Suprapubic skin (tissue), 4 donors: ENCODE measurements around the gene CTNNA3. TPM values are rescaled to one million over a fixed set of nuclear protein-coding genes. Genes with fewer than 3 reads are reported as not detected.

Experiments
- DNase-seq, 2 donors: peaks; one replicate each; pipeline ENCODE4 v3.0.0-alpha.2; 2019; ENCODE audit warnings: low spot score in 2 of 2
- H3K27ac ChIP-seq: fragments of 200-600 bp; sonication (generic); one replicate; pipeline ENCODE4 v1.5.1; 2019
- H3K27me3 ChIP-seq: fragments of 200-600 bp; sonication (generic); one replicate; pipeline ENCODE4 v1.5.1; 2019
- H3K36me3 ChIP-seq: fragments of 200-600 bp; sonication (generic); one replicate; pipeline ENCODE4 v1.5.1; 2019
- H3K4me1 ChIP-seq: fragments of 200-600 bp; sonication (generic); one replicate; pipeline ENCODE4 v1.5.1; 2019
- H3K4me3 ChIP-seq: fragments of 200-600 bp; sonication (generic); one replicate; pipeline ENCODE4 v1.5.1; 2019; ENCODE audit warnings: mild to moderate bottlenecking
- H3K9me3 ChIP-seq: fragments of 200-600 bp; sonication (generic); one replicate; pipeline ENCODE4 v1.5.1; 2019
- CTCF ChIP-seq, 2 donors: fragments of 200-600 bp in 1 of 2; fragments of 450-650 bp in 1 of 2; sonication (generic) in 1 of 2; IDR thresholded peaks; one replicate each; pipeline ENCODE4 v1.5.1; 2016 to 2019; ENCODE audit warnings: antibody characterized with exemption in 2 of 2, mild to moderate bottlenecking in 1 of 2, moderate library complexity in 1 of 2
- EP300 ChIP-seq: sonication (generic); formaldehyde crosslinking; IDR thresholded peaks from one replicate; pipeline ENCODE4 v1.6.1; 2017; ENCODE audit warnings: antibody characterized with exemption
- POLR2A ChIP-seq, 2 donors: fragments of 450-650 bp; IDR thresholded peaks; one replicate each; pipeline ENCODE4 v1.6.1; 2017; ENCODE audit warnings: antibody characterized with exemption in 2 of 2, mild to moderate bottlenecking in 2 of 2, moderate library complexity in 2 of 2
- POLR2AphosphoS5 ChIP-seq, 3 donors: sonication (generic); formaldehyde crosslinking; IDR thresholded peaks; one replicate each; pipeline ENCODE4 v1.6.1; 2017; ENCODE audit warnings: antibody characterized with exemption in 3 of 3
- WGBS: methylation state at CpG from one replicate; pipeline ENCODE4 v1.1.5; 2018; 5-methylcytosine and 5-hydroxymethylcytosine counted together
- total RNA-seq, 4 donors: library from RNA; depleted of rRNA; stranded (reverse); fragments of >200 nt; gene quantifications; one replicate each; pipeline ENCODE4 v1.1.0, GENCODE V29; 2016

Gene CTNNA3
- total RNA-seq, 4 donors from 2014 or later, result 0.08 to 0.29 (median 0.21) TPM

GRCh38 chr10:65943451-65943850, 1752.5 kb downstream of the CTNNA3 start:
- Histone ChIP-seq H3K36me3 (no peaks in the 10 kb centered on the region), H3K4me1 (no peaks in the 10 kb centered on the region), H3K4me3 (no peak overlapping the region), H3K9me3 (no peaks in the 10 kb centered on the region), H3K27ac (no peak overlapping the region), H3K27me3 (no peaks in the 10 kb centered on the region)
- TF ChIP-seq POLR2AphosphoS5 (IDR thresholded peaks at IDR 0.05), result no peak
- TF ChIP-seq CTCF (IDR thresholded peaks at IDR 0.05), result no peak
- TF ChIP-seq EP300, result no peak
- no peak for TF ChIP-seq POLR2A (IDR thresholded peaks at IDR 0.05)
- no peak for DNase-seq
- 95% methylated on average over 2 of the region's 2 CpGs for whole genome bisulfite sequencing

- Histone ChIP-seq H3K27me3 (no peaks in the 10 kb centered on the region), H3K4me1 (no peaks in the 10 kb centered on the region), H3K4me3 (no peak overlapping the region), H3K36me3 (no peaks in the 10 kb centered on the region), H3K27ac (no peak overlapping the region), H3K9me3 (no peaks in the 10 kb centered on the region)
- WGBS, result 12% methylated on average over 3 of the region's 3 CpGs
- DNase-seq, result no peak
- TF ChIP-seq POLR2AphosphoS5 (IDR thresholded peaks at IDR 0.05) (no peak), CTCF (IDR thresholded peaks at IDR 0.05) (no peak), POLR2A (IDR thresholded peaks at IDR 0.05) (no peak), EP300 (no peak)
Measured at GRCh38 chr10:65940816-65941662, 1755.0 kb downstream of the CTNNA3 start.

GRCh38 chr10:65940105-65940504, 1755.9 kb downstream of the CTNNA3 start:
- Histone ChIP-seq H3K36me3 (no peaks in the 10 kb centered on the region), H3K9me3 (no peaks in the 10 kb centered on the region), H3K27ac (no peak overlapping the region), H3K27me3 (no peaks in the 10 kb centered on the region), H3K4me1 (no peaks in the 10 kb centered on the region), H3K4me3 (no peak overlapping the region)
- DNase-seq, result no peak
- TF ChIP-seq POLR2AphosphoS5 (IDR thresholded peaks at IDR 0.05), result no peak
- no peak for TF ChIP-seq EP300
- no peak for TF ChIP-seq CTCF (IDR thresholded peaks at IDR 0.05)
- no peak for TF ChIP-seq POLR2A (IDR thresholded peaks at IDR 0.05)

- no peaks in the 10 kb centered on the region for H3K9me3 ChIP-seq
- TF ChIP-seq EP300, result no peak
- no peak for TF ChIP-seq POLR2A (IDR thresholded peaks at IDR 0.05)
- no peak for TF ChIP-seq CTCF (IDR thresholded peaks at IDR 0.05)
- TF ChIP-seq POLR2AphosphoS5 (IDR thresholded peaks at IDR 0.05), result no peak
- H3K4me3 ChIP-seq, result no peak overlapping the region
- H3K4me1 ChIP-seq, result no peaks in the 10 kb centered on the region
- H3K27me3 ChIP-seq, result no peaks in the 10 kb centered on the region
- no peaks in the 10 kb centered on the region for H3K36me3 ChIP-seq
- 48% methylated on average over 5 of the region's 5 CpGs for WGBS
- DNase-seq, result no peak
- no peak overlapping the region for H3K27ac ChIP-seq
Measured at GRCh38 chr10:65931291-65932070, 1764.5 kb downstream of the CTNNA3 start.
